HCT116 (cell line): ENCODE data around the gene HRK. TPM values are rescaled to one million over a fixed set of nuclear protein-coding genes. Genes with fewer than 3 reads are reported as not detected.

Experiments used
- ATAC-seq: fragments of 200-7000 bp; cut with Tn5 transposase; 2 replicates; pipeline ENCODE4 v1.9.1; 2020; ENCODE audit warnings: mild to moderate bottlenecking, moderate library complexity
- BruUV-seq: library from RNA; stranded (reverse); fragments of 400-500 nt; replicated peaks from 2 replicates; lab custom pipeline; 2021; lab: Mats Ljungman, UMichigan
- CTCF ChIA-PET: fragments of 300-600 bp; sonication (Branson Sonifier 250); formaldehyde crosslinking; loops from one replicate; lab custom pipeline; 2021; ENCODE audit warnings: antibody characterized with exemption; lab: Charles Lee
- POLR2A ChIA-PET: fragments of 300-600, 350-600 bp; sonication (Branson Sonifier 250); formaldehyde crosslinking; loops from one replicate; lab custom pipeline; 2021; ENCODE audit warnings: antibody characterized with exemption; lab: Charles Lee
- RAD21 ChIA-PET, 2 experiments: fragments of 300-600 bp; sonication (Branson Sonifier 250); formaldehyde crosslinking; loops; one replicate each; lab custom pipeline; 2023; ENCODE audit warnings: low total read pairs in 2 of 2; ENCODE audit not compliant: uncharacterized antibody in 2 of 2, unreplicated experiment in 2 of 2, low non-redundant PET in 1 of 2; lab: Charles Lee
- DNase-seq: peaks from one replicate; pipeline ENCODE4 v3.0.0-alpha.2; 2010; ENCODE audit warnings: low read depth, low spot score
- H2AFZ ChIP-seq: fragments of 200-600 bp; shearing (Covaris generic), sonication (generic); 2 replicates; pipeline ENCODE4 v1.6.1; 2017; ENCODE audit warnings: low read depth, mixed run types, mixed read lengths, antibody characterized with exemption, low read length; ENCODE audit not compliant: poor library complexity, severe bottlenecking
- H3K27ac ChIP-seq: 2 replicates; pipeline ENCODE4 v1.5.1; 2012; ENCODE audit warnings: low read depth, low read length
- H3K27me3 ChIP-seq: fragments of 200-600 bp; sonication (generic); 2 replicates; pipeline ENCODE4 v1.6.1; 2016; ENCODE audit warnings: mixed run types, low read length, mixed read lengths; ENCODE audit not compliant: insufficient read depth
- H3K36me3 ChIP-seq, 2 experiments: fragments of 200-500 bp in 1 of 2; fragments of 200-600 bp in 1 of 2; sonication (Bioruptor generic) in 1 of 2; sonication (generic) in 1 of 2; 2 replicates each; pipeline versions ENCODE4 v1.5.1 to v1.6.1; 2014 to 2016; ENCODE audit warnings: low read length in 2 of 2, inconsistent platforms in 1 of 2, mixed read lengths in 1 of 2, mixed run types in 1 of 2; ENCODE audit not compliant: insufficient read depth in 2 of 2, control insufficient read depth in 1 of 2
- H3K4me1 ChIP-seq, 2 experiments: fragments of 200-600 bp in 1 of 2; sonication (generic) in 1 of 2; 2 replicates each; pipeline versions ENCODE4 v1.5.1 to v1.6.1; 2012 to 2017; ENCODE audit warnings: low read length in 2 of 2, inconsistent platforms in 1 of 2, mild to moderate bottlenecking in 1 of 2, mixed read lengths in 1 of 2, mixed run types in 1 of 2, moderate library complexity in 1 of 2; ENCODE audit not compliant: insufficient read depth in 2 of 2, control insufficient read depth in 1 of 2
- H3K4me2 ChIP-seq: fragments of 200-600 bp; sonication (generic); 2 replicates; pipeline ENCODE4 v1.6.1; 2017; ENCODE audit warnings: mixed run types, low read length, mixed read lengths
- H3K4me3 ChIP-seq, 2 experiments: fragments of 200-600 bp in 1 of 2; sonication (generic) in 1 of 2; replicated peaks in 1 of 2; 2 replicates each; pipeline ENCODE4 v1.5.1; 2011 to 2016; ENCODE audit warnings: low read length in 2 of 2, control low read depth in 1 of 2, low read depth in 1 of 2, mild to moderate bottlenecking in 1 of 2, mixed read lengths in 1 of 2, mixed run types in 1 of 2
- H3K79me2 ChIP-seq: fragments of 200-600 bp; sonication (generic); 2 replicates; pipeline ENCODE4 v1.6.1; 2017; ENCODE audit warnings: mild to moderate bottlenecking, mixed run types, low read length, moderate library complexity, mixed read lengths; ENCODE audit not compliant: insufficient read depth
- H3K9ac ChIP-seq: fragments of 200-600 bp; sonication (generic); 2 replicates; pipeline ENCODE4 v1.6.1; 2016; ENCODE audit warnings: low read length, mixed read lengths
- H3K9me2 ChIP-seq: fragments of 200-600 bp; sonication (generic), shearing (Covaris generic); 2 replicates; pipeline ENCODE4 v1.6.1; 2017; ENCODE audit warnings: mixed run types, mild to moderate bottlenecking, moderate library complexity; ENCODE audit not compliant: insufficient read depth
- H3K9me3 ChIP-seq, 2 experiments: fragments of 200-500 bp in 1 of 2; fragments of 200-600 bp in 1 of 2; sonication (Bioruptor generic) in 1 of 2; sonication (generic) in 1 of 2; 2 replicates each; pipeline ENCODE4 v1.6.1; 2014 to 2017; ENCODE audit warnings: low read length in 2 of 2, mixed read lengths in 2 of 2, inconsistent platforms in 1 of 2, low read depth in 1 of 2, mild to moderate bottlenecking in 1 of 2, mixed run types in 1 of 2, moderate library complexity in 1 of 2; ENCODE audit not compliant: control insufficient read depth in 1 of 2, insufficient read depth in 1 of 2
- H4K20me1 ChIP-seq: fragments of 200-600 bp; sonication (generic), shearing (Covaris generic); 2 replicates; pipeline ENCODE4 v1.6.1; 2017; ENCODE audit warnings: mixed run types, mild to moderate bottlenecking, moderate library complexity; ENCODE audit not compliant: insufficient read depth
- EZH2phosphoT487 ChIP-seq: fragments of 200-600 bp; IDR thresholded peaks from 2 replicates; pipeline ENCODE4 v1.6.1; 2018; ENCODE audit warnings: antibody characterized with exemption, borderline replicate concordance
- TCF7L2 ChIP-seq: IDR thresholded peaks from 2 replicates; pipeline ENCODE4 v1.7.0; 2011; ENCODE audit warnings: borderline replicate concordance, inconsistent platforms; ENCODE audit not compliant: insufficient read depth, insufficient read length; ENCODE audit errors: extremely low read depth
- YY1 ChIP-seq: IDR thresholded peaks from 2 replicates; pipeline ENCODE4 v1.6.1; 2011; ENCODE audit warnings: low read length, low read depth, moderate library complexity, mild to moderate bottlenecking; ENCODE audit not compliant: insufficient replicate concordance; ENCODE audit errors: extremely low read depth
- ZNF274 ChIP-seq: fragments of 200-500 bp; sonication (Bioruptor generic); IDR thresholded peaks from 2 replicates; pipeline ENCODE4 v1.6.1; 2014; ENCODE audit warnings: mild to moderate bottlenecking, low read depth, low read length, inconsistent platforms
- intact Hi-C: fragments of 100-400 bp; cut with micrococcal nuclease; formaldehyde crosslinking; loops from 2 replicates; pipeline ENCODE4 v1.10.0; 2022
- total RNA-seq: library from RNA; stranded (reverse); gene quantifications from one replicate; pipeline ENCODE4 v1.2.1, GENCODE V29; 2021; ENCODE audit not compliant: unreplicated experiment

The HRK gene
- total RNA-seq, 1 experiment from 2014 or later: 4.3 TPM

DNA sequence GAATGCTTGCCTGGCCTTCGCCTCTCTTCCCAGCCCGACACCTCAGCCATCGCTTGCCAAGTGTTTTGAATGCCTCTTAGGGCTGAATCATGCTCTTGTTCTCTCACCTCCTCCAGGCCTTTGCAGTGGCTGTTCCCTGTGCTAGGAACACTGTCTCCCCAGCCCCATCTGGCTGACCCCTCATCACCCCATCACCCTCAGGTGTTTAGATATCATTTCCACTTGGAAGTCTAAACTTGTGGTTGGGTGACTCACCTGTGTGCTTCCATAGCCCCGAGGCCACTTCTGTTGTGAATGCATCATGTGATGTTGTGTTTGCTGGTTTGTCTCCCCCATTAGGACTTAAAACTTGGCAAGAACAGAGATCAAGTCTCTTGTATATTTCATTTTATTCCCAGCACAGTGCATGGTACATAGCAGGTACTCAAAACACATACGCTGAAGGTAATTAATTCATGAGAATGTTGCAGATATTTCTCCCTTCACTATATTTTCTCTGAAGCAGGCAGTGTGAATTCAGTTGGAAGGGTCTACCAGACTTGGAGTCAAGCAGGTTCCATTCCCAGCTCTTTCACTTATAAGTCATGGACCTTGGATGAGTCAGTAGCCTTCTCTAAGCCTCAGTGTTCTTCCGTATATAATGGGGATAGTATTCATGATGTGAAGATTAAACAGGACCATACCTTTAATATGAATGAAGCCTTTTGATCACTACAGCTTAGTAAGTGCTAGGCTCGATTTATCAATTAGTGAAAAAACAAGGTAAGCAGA lies 67.8 kb downstream of the HRK start (continued):
- TF ChIP-seq EZH2phosphoT487 (no peak), YY1 (no peak), ZNF274 (no peak)

DNA sequence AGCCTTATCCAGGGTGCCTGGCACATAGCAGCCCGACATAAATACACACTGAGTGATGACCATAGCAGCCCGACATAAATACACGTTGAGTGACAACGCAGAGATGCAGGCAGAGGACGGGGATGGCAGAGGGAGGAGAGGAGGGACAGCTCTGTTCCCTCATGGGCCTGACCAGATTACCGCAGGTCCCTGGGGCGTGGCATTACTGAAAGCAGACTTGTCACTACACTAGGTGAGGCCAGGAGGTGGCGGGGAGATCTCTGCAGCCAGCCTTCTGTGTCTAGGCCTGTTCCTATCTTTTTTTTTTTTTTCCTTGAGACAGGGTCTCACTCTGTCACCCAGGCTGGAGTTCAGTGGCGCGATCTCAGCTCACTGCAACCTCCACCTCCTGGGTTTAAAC lies 69.0 kb downstream of the HRK start:
- CTCF ChIA-PET: no interaction called here
- no peak for ATAC-seq
- H3K36me3 ChIP-seq: no peaks in the 10 kb centered on the region
- no peak overlapping the region for H2AFZ ChIP-seq
- H3K4me3 ChIP-seq: no peak overlapping the region
- RAD21 ChIA-PET: no interaction called here
- no peak for TF ChIP-seq TCF7L2
- H4K20me1 ChIP-seq: no peaks in the 10 kb centered on the region
- no peak overlapping the region for H3K9ac ChIP-seq
- POLR2A ChIA-PET: no interaction called here
- H3K27me3 ChIP-seq: no peaks in the 10 kb centered on the region
- H3K27ac ChIP-seq: no peak overlapping the region
- intact Hi-C loops: no loop called here
- H3K9me3 ChIP-seq: no peaks in the 10 kb centered on the region
- no peaks in the 10 kb centered on the region for H3K9me2 ChIP-seq
- DNase-seq: no peak
- peaks cover 19 to 25% of the 10 kb centered on the region in 2 experiments for H3K4me1 ChIP-seq
- BruUV-seq: no TSS peak
- H3K4me2 ChIP-seq: no peak overlapping the region
- H3K79me2 ChIP-seq: no peaks in the 10 kb centered on the region
